ENCODE measurements around the gene FBN3.

- TF ChIP-seq POLR2A (IDR thresholded peaks at IDR 0.05; ENCODE audit: low read depth, low read length) (no peak), POU2F2 (IDR thresholded peaks at IDR 0.05; ENCODE audit: low read depth, low read length) (no peak)
These were observed 17.9 kb downstream of the FBN3 start for GRCh38 chr19:8131517-8131916.

All from GM12891 (cell line).